HFF-Myc (cell line): ENCODE measurements around the gene MUC2.
"Not testable (repeated sequence)": the region's sequence is repeated elsewhere in the genome, so short reads cannot be mapped to it uniquely, and the experiment has no call there.

Experiments used
- DNase-seq: peaks from one replicate; pipeline ENCODE4 v3.0.0-alpha.2; 2011; ENCODE audit warnings: low read depth; ENCODE audit errors: extremely low read depth
- H3K4me3 ChIP-seq: replicated peaks from 2 replicates; pipeline ENCODE4 v1.5.1; 2011; ENCODE audit warnings: low read depth, mild to moderate bottlenecking, control low read depth, low read length
- TF ChIP-seq, protein P1 (sequence below): IDR thresholded peaks from 2 replicates; pipeline ENCODE4 v1.5.1; 2012; ENCODE audit warnings: mild to moderate bottlenecking, low read depth, low read length, control low read depth; ENCODE audit errors: missing control alignments

MUC2 gene

DNA sequence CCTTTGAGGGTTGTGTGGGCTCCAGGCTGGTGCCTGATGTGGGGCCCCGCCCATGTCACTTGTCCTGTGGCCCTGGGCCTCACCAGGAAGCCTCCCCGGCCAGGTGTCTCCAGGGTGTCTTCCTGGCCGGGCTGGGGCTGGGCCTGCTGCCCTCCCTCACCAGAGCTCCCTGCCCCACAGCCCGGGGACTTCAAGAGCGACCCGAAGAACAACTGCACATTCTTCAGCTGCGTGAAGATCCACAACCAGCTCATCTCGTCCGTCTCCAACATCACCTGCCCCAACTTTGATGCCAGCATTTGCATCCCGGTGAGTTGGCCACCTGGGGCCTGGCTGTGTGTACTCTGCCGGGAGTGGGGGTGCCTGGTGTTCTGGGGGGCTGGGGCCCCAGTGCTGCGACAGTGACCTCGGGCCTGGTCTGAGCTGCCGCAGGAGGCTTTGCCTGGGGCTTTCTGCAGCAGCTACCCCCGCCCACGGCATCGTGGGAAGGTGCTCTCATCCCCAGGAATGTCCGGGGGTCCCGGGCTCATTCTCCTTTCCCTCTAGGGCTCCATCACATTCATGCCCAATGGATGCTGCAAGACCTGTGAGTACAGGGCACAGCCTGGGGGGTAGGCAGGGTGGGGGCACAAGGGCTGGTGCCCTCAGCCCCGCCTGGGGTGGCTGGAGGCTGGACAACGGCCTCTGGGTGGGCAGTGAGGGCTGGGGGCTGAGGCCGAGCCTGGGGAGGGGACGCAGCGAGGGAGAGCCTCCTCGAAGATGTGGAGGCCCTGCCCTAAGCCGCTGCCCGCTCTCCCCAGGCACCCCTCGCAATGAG is 34.6 kb downstream of the MUC2 start:
- no peak overlapping the region for H3K4me3 ChIP-seq
- TF ChIP-seq, protein P1, sequence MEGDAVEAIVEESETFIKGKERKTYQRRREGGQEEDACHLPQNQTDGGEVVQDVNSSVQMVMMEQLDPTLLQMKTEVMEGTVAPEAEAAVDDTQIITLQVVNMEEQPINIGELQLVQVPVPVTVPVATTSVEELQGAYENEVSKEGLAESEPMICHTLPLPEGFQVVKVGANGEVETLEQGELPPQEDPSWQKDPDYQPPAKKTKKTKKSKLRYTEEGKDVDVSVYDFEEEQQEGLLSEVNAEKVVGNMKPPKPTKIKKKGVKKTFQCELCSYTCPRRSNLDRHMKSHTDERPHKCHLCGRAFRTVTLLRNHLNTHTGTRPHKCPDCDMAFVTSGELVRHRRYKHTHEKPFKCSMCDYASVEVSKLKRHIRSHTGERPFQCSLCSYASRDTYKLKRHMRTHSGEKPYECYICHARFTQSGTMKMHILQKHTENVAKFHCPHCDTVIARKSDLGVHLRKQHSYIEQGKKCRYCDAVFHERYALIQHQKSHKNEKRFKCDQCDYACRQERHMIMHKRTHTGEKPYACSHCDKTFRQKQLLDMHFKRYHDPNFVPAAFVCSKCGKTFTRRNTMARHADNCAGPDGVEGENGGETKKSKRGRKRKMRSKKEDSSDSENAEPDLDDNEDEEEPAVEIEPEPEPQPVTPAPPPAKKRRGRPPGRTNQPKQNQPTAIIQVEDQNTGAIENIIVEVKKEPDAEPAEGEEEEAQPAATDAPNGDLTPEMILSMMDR, result no peak
- DNase-seq, result no peak

DNA sequence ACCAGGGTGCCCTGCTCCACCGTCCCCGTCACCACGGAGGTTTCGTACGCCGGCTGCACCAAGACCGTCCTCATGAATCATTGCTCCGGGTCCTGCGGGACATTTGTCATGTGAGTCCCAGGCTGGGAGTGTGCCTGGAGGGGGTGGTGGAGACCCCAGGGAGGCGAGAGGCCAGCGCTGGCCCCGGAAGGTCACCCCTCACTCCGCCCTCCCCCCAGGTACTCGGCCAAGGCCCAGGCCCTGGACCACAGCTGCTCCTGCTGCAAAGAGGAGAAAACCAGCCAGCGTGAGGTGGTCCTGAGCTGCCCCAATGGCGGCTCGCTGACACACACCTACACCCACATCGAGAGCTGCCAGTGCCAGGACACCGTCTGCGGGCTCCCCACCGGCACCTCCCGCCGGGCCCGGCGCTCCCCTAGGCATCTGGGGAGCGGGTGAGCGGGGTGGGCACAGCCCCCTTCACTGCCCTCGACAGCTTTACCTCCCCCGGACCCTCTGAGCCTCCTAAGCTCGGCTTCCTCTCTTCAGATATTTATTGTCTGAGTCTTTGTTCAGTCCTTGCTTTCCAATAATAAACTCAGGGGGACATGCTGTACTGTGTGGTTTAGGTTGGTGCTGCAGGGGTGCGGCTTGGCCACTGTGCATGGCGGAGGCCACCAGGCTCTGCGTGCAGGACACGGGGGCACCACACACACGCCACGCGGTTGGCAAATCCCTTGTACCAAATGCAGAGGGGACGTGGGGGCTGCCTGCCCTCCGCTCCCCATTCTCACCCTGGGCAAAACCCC is 35.4 kb downstream of the MUC2 start:
- no peak overlapping the region for H3K4me3 ChIP-seq
- TF ChIP-seq, protein P1, result no peak
- DNase-seq, result no peak

- TF ChIP-seq, protein P1, result no peak
- DNase-seq, result no peak
- H3K4me3 ChIP-seq, result no peak overlapping the region
These were observed 37.0 kb downstream of the MUC2 start for GRCh38 chr11:1111545-1112212.

DNA sequence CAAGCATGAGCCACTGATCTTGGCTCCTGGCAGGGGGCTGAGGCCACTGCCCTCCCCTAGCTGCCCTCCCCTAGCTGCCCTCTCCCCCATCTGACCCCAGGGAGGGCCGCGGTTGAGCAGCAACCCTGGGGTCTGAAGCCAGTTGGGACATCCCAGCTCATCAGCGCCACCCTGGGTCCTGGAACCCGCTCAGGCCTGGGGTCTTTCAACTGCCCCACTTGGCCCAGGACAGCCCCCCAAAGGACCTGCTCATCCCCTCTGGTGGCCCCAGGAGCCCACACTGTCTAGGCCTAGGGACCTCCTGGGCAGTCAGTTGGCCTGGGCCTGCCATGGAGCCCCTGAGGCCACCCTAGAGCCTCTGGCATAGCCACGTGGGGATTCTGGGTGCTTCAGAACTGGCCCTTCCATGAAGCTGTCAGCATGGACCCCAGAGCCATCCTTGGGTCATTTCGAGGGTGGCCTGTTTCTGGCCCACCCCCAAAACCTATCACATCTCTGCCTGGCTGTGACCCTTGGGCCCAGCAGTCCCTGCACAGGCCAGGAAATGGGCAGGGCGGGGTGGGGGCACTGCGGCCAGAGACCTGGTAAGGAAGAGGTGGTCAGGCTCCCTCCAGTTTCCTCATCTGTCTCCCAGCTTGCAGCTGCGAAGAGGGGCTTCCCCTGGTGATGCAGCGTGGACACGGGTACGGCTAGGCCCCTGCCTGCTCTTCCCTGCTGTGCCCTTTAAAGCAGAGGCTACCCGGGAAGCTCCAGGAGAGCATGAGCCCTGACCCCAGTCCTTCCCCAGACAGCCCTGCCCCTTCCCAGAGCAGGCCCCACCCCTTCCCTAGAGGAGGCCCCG is 37.9 kb downstream of the MUC2 start:
- H3K4me3 ChIP-seq, result no peak overlapping the region
- TF ChIP-seq, protein P1, result no peak
- no peak for DNase-seq

DNA sequence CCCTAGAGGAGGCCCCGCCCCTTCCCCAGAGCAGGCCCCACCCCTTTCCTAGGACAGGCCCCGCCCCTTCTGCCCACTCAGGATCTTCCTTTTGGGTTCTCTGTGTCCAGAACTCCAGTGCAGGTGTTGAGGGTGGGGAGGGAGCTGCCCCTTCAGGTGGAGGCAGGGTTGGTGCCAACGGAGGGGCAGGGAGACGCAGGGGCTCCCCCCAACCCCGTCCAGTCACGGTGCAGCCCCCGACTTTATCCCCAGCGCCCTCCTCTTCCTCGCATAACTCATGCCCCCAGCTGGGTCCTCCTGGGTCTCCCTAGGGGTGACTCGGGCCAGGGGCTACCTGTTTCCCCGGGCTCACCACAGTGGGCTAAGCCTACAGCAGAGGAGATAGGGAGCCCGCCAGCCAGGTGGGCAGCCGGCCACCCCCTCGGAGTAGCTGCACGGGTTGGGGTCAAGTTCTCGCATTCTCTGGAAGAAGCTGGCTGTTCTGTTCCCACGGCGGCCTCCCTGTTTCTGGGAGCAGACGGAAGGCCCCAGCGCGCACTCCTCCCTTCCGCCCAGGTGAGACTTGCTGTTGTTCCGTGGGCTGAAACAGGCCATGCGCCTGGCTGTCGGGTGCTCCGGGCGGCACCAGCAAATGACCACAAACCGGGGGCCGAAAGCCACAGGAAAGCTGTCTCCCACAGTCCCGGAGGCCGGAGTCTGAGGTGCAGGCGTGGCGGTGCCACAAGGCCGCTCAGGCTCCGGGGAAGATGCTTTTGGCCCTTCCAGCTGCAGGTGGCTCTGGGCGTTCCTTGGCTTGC is 38.9 kb downstream of the MUC2 start:
- no peak for DNase-seq
- TF ChIP-seq, protein P1, result no peak
- H3K4me3 ChIP-seq, result no peak overlapping the region

DNA sequence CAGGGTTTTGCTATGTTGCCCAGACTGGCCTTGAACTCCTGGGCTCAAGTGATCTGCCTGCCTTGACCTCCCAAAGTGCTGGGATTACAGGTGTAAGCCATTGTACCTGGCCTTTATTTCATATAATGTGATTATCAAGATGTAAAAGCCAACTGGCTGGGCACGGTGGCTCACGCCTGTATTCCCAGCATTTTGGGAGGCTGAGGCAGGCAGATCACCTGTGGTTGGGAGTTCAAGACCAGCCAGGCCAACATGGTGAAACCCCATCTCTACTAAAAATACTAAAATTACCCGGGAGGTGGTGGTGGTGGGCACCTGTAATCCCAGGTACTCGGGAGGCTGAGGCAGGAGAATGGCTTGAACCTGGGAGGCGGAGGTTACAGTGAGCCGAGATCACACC is 40.6 kb downstream of the MUC2 start:
- not testable (repeated sequence) for H3K4me3 ChIP-seq, DNase-seq
